ENCODE data around the gene CHGA. TPM values are rescaled to one million over a fixed set of nuclear protein-coding genes. Genes with fewer than 3 reads are reported as not detected.

The CHGA gene
- total RNA-seq, 1 experiment from 2014 or later, result 8.5 TPM

DNA sequence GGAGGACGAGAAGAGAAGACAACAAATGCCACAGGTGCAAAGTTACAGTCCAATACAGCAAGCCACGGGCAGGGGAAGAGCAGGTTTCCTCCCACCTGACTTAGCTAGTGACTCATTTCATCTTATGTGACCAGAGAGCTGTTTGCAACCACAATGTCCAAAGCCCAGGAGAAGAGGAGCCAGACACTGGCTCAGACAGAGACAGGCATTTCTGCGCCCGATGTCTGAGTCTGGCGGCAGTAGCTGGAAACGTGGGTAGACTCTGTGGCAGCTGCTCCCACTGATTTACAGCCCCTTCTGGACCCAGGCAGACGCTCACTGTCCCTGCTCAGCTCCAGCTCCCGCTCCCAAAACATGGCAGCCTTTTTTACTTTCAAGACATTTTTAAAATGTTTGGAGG lies 60.0 kb downstream of the CHGA start:
- peaks cover 53% of the 10 kb centered on the region for H3K36me3 Mint-ChIP-seq
- no peak for TF ChIP-seq HMGXB4 (CRISPR knock-in tag; IDR thresholded peaks at IDR 0.05)
- TF ChIP-seq, protein P1, sequence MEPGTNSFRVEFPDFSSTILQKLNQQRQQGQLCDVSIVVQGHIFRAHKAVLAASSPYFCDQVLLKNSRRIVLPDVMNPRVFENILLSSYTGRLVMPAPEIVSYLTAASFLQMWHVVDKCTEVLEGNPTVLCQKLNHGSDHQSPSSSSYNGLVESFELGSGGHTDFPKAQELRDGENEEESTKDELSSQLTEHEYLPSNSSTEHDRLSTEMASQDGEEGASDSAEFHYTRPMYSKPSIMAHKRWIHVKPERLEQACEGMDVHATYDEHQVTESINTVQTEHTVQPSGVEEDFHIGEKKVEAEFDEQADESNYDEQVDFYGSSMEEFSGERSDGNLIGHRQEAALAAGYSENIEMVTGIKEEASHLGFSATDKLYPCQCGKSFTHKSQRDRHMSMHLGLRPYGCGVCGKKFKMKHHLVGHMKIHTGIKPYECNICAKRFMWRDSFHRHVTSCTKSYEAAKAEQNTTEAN (CRISPR knock-in tag; IDR thresholded peaks at IDR 0.05), result no peak
- TF ChIP-seq RELA (CRISPR knock-in tag; IDR thresholded peaks at IDR 0.05; ENCODE audit: borderline replicate concordance), result no peak
- TF ChIP-seq FOXP1 (CRISPR knock-in tag; IDR thresholded peaks at IDR 0.05; ENCODE audit: borderline replicate concordance), result no peak
- no peak for TF ChIP-seq NR2C2 (CRISPR knock-in tag; IDR thresholded peaks at IDR 0.05)
- TF ChIP-seq, protein P2, sequence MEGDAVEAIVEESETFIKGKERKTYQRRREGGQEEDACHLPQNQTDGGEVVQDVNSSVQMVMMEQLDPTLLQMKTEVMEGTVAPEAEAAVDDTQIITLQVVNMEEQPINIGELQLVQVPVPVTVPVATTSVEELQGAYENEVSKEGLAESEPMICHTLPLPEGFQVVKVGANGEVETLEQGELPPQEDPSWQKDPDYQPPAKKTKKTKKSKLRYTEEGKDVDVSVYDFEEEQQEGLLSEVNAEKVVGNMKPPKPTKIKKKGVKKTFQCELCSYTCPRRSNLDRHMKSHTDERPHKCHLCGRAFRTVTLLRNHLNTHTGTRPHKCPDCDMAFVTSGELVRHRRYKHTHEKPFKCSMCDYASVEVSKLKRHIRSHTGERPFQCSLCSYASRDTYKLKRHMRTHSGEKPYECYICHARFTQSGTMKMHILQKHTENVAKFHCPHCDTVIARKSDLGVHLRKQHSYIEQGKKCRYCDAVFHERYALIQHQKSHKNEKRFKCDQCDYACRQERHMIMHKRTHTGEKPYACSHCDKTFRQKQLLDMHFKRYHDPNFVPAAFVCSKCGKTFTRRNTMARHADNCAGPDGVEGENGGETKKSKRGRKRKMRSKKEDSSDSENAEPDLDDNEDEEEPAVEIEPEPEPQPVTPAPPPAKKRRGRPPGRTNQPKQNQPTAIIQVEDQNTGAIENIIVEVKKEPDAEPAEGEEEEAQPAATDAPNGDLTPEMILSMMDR (IDR thresholded peaks at IDR 0.05), result no peak
- TF ChIP-seq GRHL2 (CRISPR knock-in tag; IDR thresholded peaks at IDR 0.05; ENCODE audit: insufficient replicate concordance, severe bottlenecking), result no peak
- TF ChIP-seq AR (CRISPR knock-in tag; IDR thresholded peaks at IDR 0.05), result no peak
- TF ChIP-seq SOX15 (CRISPR knock-in tag; IDR thresholded peaks at IDR 0.05), result no peak
- TF ChIP-seq, protein P3, sequence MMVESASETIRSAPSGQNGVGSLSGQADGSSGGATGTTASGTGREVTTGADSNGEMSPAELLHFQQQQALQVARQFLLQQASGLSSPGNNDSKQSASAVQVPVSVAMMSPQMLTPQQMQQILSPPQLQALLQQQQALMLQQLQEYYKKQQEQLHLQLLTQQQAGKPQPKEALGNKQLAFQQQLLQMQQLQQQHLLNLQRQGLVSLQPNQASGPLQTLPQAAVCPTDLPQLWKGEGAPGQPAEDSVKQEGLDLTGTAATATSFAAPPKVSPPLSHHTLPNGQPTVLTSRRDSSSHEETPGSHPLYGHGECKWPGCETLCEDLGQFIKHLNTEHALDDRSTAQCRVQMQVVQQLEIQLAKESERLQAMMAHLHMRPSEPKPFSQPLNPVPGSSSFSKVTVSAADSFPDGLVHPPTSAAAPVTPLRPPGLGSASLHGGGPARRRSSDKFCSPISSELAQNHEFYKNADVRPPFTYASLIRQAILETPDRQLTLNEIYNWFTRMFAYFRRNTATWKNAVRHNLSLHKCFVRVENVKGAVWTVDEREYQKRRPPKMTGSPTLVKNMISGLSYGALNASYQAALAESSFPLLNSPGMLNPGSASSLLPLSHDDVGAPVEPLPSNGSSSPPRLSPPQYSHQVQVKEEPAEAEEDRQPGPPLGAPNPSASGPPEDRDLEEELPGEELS (CRISPR knock-in tag; IDR thresholded peaks at IDR 0.05), result no peak
- no peak for TF ChIP-seq GABPB1 (CRISPR knock-in tag; IDR thresholded peaks at IDR 0.05)
- DNase-seq (ENCODE audit: low spot score) (no peak), ATAC-seq (no peak)
- POLR2A ChIA-PET, result no interaction called here
- H3K4me3 Mint-ChIP-seq, result no peak overlapping the region
- H3K4me1 Mint-ChIP-seq, result no peaks in the 10 kb centered on the region
- CTCF ChIA-PET, result interaction anchor here (1.0 to 1.2 kb wide), 2 partner anchors 130 to 144 kb away, joined by 3 to 4 read pairs; no protein-coding TSS in a partner anchor
- H3K9me3 Mint-ChIP-seq, result peaks cover 45% of the 10 kb centered on the region
- no peaks in the 10 kb centered on the region; the same call in none of the 2 replicates for H3K27me3 Mint-ChIP-seq (ENCODE audit: low read depth)
- no peak overlapping the region for H3K27ac Mint-ChIP-seq

GRCh38 chr14:92984082-92984788 lies 61.3 kb downstream of the CHGA start:
- POLR2A ChIA-PET, result no interaction called here
- Mint-ChIP-seq H3K27me3 (ENCODE audit: low read depth) (no peaks in the 10 kb centered on the region; the same call in 1 of the 2 replicates), H3K4me3 (no peak overlapping the region), H3K9me3 (peaks cover 32% of the 10 kb centered on the region), H3K4me1 (0 out of 2 replicates have a peak, but pooled peaks cover 2% of the 10 kb centered on the region), H3K27ac (no peak overlapping the region), H3K36me3 (peaks cover 40% of the 10 kb centered on the region)
- CTCF ChIA-PET, result interaction anchor here (0.5 kb wide), 1 partner anchor 87 kb away, joined by 3 read pairs; no protein-coding TSS in a partner anchor
- ATAC-seq, result no peak
- DNase-seq (ENCODE audit: low spot score), result no peak
- TF ChIP-seq, protein P4, sequence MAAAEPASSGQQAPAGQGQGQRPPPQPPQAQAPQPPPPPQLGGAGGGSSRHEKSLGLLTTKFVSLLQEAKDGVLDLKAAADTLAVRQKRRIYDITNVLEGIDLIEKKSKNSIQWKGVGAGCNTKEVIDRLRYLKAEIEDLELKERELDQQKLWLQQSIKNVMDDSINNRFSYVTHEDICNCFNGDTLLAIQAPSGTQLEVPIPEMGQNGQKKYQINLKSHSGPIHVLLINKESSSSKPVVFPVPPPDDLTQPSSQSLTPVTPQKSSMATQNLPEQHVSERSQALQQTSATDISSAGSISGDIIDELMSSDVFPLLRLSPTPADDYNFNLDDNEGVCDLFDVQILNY (CRISPR knock-in tag; IDR thresholded peaks at IDR 0.05), result no peak
- TF ChIP-seq NFYB (CRISPR knock-in tag; conservative IDR thresholded peaks at IDR 0.05; ENCODE audit: low read depth) (no peak), NFE2L1 (CRISPR knock-in tag; IDR thresholded peaks at IDR 0.05) (no peak), ZNF263 (CRISPR knock-in tag; IDR thresholded peaks at IDR 0.05; ENCODE audit: low read depth) (no peak), MLX (CRISPR knock-in tag; IDR thresholded peaks at IDR 0.05) (no peak), RORB (CRISPR knock-in tag; IDR thresholded peaks at IDR 0.05) (no peak), HMGXB4 (CRISPR knock-in tag; IDR thresholded peaks at IDR 0.05) (no peak), ATF1 (CRISPR knock-in tag; IDR thresholded peaks at IDR 0.05) (no peak)
